Omental fat pad (tissue), 4 donors: ENCODE measurements around the gene ADGRL3. TPM values are rescaled to one million over a fixed set of nuclear protein-coding genes. Genes with fewer than 3 reads are reported as not detected.

Experiments used
- ATAC-seq: fragments of 150-250 bp; one replicate; pipeline ENCODE4 v1.9.1; 2016; ENCODE audit warnings: mild to moderate bottlenecking, moderate library complexity; ENCODE audit not compliant: low FRiP score
- DNase-seq: peaks from one replicate; pipeline ENCODE4 v3.0.0-alpha.2; 2019; ENCODE audit warnings: low spot score
- total RNA-seq, 4 donors: library from RNA; depleted of rRNA; stranded (reverse); fragments of >200 nt; gene quantifications; one replicate each; pipeline ENCODE4 v1.1.0, GENCODE V29; 2016
- TF ChIP-seq, protein P1 (sequence below), 3 donors: fragments of 450-650 bp; IDR thresholded peaks; one replicate each; pipeline ENCODE4 v1.5.1; 2016 to 2017; ENCODE audit warnings: antibody characterized with exemption in 3 of 3, mild to moderate bottlenecking in 3 of 3, moderate library complexity in 2 of 3

ADGRL3 gene
- total RNA-seq, 4 donors from 2014 or later: 2.5 to 16.4 (median 4.6) TPM

GRCh38 chr4:61666244-61666643 lies 466.1 kb downstream of the ADGRL3 start:
- DNase-seq (no peak), ATAC-seq (no peak)
- TF ChIP-seq, protein P1, sequence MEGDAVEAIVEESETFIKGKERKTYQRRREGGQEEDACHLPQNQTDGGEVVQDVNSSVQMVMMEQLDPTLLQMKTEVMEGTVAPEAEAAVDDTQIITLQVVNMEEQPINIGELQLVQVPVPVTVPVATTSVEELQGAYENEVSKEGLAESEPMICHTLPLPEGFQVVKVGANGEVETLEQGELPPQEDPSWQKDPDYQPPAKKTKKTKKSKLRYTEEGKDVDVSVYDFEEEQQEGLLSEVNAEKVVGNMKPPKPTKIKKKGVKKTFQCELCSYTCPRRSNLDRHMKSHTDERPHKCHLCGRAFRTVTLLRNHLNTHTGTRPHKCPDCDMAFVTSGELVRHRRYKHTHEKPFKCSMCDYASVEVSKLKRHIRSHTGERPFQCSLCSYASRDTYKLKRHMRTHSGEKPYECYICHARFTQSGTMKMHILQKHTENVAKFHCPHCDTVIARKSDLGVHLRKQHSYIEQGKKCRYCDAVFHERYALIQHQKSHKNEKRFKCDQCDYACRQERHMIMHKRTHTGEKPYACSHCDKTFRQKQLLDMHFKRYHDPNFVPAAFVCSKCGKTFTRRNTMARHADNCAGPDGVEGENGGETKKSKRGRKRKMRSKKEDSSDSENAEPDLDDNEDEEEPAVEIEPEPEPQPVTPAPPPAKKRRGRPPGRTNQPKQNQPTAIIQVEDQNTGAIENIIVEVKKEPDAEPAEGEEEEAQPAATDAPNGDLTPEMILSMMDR (IDR thresholded peaks at IDR 0.05): no peak

- no peak for DNase-seq
- TF ChIP-seq, protein P1 (IDR thresholded peaks at IDR 0.05): no peak
- ATAC-seq: no peak
Observed at GRCh38 chr4:61671599-61671998, 471.5 kb downstream of the ADGRL3 start.

- DNase-seq (no peak), ATAC-seq (no peak)
- TF ChIP-seq, protein P1 (IDR thresholded peaks at IDR 0.05): no peak
Observed at GRCh38 chr4:61675464-61675863, 475.3 kb downstream of the ADGRL3 start.

DNA sequence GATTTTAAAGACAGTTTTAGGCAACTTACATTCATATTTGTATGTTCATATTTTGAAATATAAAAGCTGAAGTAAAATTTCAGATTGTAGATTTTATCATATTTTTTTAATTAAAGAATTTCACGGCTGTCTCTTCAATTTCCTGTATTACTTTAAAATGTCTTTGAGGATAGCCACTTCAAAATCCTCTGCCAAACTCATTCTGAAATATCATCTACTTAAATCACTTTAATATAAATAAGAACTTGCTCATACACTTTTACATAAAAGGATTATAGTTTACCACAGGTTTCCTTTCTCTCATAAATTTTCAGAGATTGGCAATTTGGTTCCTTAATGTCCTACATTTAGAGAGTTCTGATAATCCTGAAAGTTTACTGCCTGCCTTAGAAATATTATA lies 478.2 kb downstream of the ADGRL3 start:
- ATAC-seq (no peak), DNase-seq (no peak)
- TF ChIP-seq, protein P1 (IDR thresholded peaks at IDR 0.05): no peak

- ATAC-seq (no peak), DNase-seq (no peak)
- TF ChIP-seq, protein P1 (IDR thresholded peaks at IDR 0.05): no peak
Observed at GRCh38 chr4:61693520-61693919, 493.4 kb downstream of the ADGRL3 start.

DNA sequence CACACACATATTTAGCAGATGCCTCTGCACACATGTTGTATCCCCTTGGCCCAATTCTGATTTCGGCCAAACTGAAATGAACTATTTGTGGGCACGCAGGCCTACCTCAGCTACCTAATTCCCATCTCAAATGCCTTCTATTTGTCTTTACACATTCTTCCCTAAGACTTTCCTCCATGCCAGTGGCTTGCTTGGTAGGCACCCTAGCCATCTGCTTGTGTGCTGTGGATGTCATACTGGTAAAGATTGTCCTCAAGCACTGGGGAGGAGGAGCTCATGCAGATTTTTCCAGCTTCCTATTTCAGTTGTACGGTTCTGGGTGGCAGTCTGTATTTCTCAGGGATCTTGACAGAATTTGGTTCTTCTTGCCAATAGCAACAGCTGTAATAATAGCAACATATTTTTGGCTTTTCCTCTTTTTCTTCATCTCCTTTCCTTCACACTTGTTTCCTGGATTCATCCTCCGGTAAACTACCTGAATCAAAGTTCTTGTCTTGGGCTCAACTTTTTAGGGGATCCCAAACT lies 514.3 kb downstream of the ADGRL3 start:
- no peak for ATAC-seq
- no peak for DNase-seq
- TF ChIP-seq, protein P1 (IDR thresholded peaks at IDR 0.05): no peak

DNA sequence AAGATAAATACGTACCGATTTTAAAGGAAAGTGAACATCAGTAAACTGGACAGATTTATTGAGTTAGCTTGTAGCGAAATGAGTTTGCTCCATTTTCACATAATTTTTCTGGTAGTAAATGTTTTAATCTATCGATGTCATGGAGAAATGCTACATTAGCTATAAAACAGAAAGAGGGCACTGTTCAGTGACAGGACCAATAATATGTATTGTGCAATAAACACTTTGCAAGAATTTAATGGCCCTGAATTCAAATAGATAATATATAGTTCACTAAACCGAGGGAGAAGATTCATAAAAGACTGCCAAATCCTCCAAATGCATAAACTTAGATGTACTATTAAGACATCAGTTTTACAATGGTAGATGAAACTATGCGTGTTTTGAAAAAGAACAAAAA lies 516.3 kb downstream of the ADGRL3 start:
- TF ChIP-seq, protein P1 (IDR thresholded peaks at IDR 0.05): no peak
- DNase-seq: no peak
- ATAC-seq: no peak
